H9 (cell line): ENCODE measurements around the gene ST6GALNAC3. TPM values are rescaled to one million over a fixed set of nuclear protein-coding genes. Genes with fewer than 3 reads are reported as not detected.

Experiments
- DNase-seq: peaks from one replicate; pipeline ENCODE4 v3.0.0-alpha.2; 2017
- H2AFZ ChIP-seq: one replicate; pipeline ENCODE4 v1.6.1; 2013; ENCODE audit warnings: mild to moderate bottlenecking, low read length, control low read depth, moderate library complexity
- H2AK5ac ChIP-seq: 2 replicates; pipeline ENCODE4 v1.6.1; 2013; ENCODE audit warnings: low read length, control low read depth, mixed read lengths; ENCODE audit not compliant: insufficient read length
- H2BK120ac ChIP-seq: one replicate; pipeline ENCODE4 v1.6.1; 2013; ENCODE audit warnings: low read depth, mild to moderate bottlenecking, low read length, control low read depth, inconsistent platforms; ENCODE audit not compliant: poor library complexity, severe bottlenecking
- H2BK12ac ChIP-seq: 2 replicates; pipeline ENCODE4 v1.6.1; 2013; ENCODE audit warnings: low read length, control low read depth, mixed read lengths, low read depth; ENCODE audit not compliant: insufficient read length
- H2BK15ac ChIP-seq: 2 replicates; pipeline ENCODE4 v1.6.1; 2013; ENCODE audit warnings: low read depth, low read length, control low read depth
- H2BK20ac ChIP-seq: one replicate; pipeline ENCODE4 v1.6.1; 2013; ENCODE audit warnings: low read depth, mild to moderate bottlenecking, low read length, control low read depth, inconsistent platforms; ENCODE audit not compliant: poor library complexity, severe bottlenecking
- H2BK5ac ChIP-seq: 2 replicates; pipeline ENCODE4 v1.6.1; 2013; ENCODE audit warnings: low read length, control low read depth, mixed read lengths; ENCODE audit not compliant: insufficient read length
- H3K14ac ChIP-seq: 2 replicates; pipeline ENCODE4 v1.6.1; 2013; ENCODE audit warnings: low read length, control low read depth; ENCODE audit not compliant: insufficient read depth
- H3K18ac ChIP-seq: 2 replicates; pipeline ENCODE4 v1.6.1; 2013; ENCODE audit warnings: low read depth, mild to moderate bottlenecking, mixed read lengths, low read length, control low read depth; ENCODE audit not compliant: insufficient read length
- H3K23ac ChIP-seq: 2 replicates; pipeline ENCODE4 v1.6.1; 2013; ENCODE audit warnings: low read length, control low read depth, mixed read lengths, low read depth; ENCODE audit not compliant: insufficient read length
- H3K23me2 ChIP-seq: 2 replicates; pipeline ENCODE4 v1.6.1; 2013; ENCODE audit warnings: low read depth, mild to moderate bottlenecking, mixed read lengths, low read length, control low read depth; ENCODE audit not compliant: insufficient read length, poor library complexity, severe bottlenecking
- H3K27ac ChIP-seq: 2 replicates; pipeline ENCODE4 v1.5.1; 2013; ENCODE audit warnings: low read length, control low read depth, mixed read lengths, low read depth; ENCODE audit not compliant: insufficient read length
- H3K27me3 ChIP-seq: 2 replicates; pipeline ENCODE4 v1.6.1; 2013; ENCODE audit warnings: low read length, control low read depth, inconsistent platforms; ENCODE audit not compliant: insufficient read depth
- H3K4ac ChIP-seq: 2 replicates; pipeline ENCODE4 v1.6.1; 2013; ENCODE audit warnings: low read depth, mild to moderate bottlenecking, control low read depth, inconsistent platforms, low read length, moderate library complexity
- H3K4me1 ChIP-seq: 2 replicates; pipeline ENCODE4 v1.6.1; 2013; ENCODE audit warnings: low read length, control low read depth, inconsistent platforms; ENCODE audit not compliant: insufficient read depth
- H3K4me2 ChIP-seq: 2 replicates; pipeline ENCODE4 v1.6.1; 2013; ENCODE audit warnings: low read length, control low read depth, mixed read lengths; ENCODE audit not compliant: insufficient read length, insufficient read depth
- H3K56ac ChIP-seq: 2 replicates; pipeline ENCODE4 v1.6.1; 2013; ENCODE audit warnings: low read depth, mild to moderate bottlenecking, mixed read lengths, low read length, control low read depth; ENCODE audit not compliant: insufficient read length
- H3K79me1 ChIP-seq: 2 replicates; pipeline ENCODE4 v1.6.1; 2013; ENCODE audit warnings: low read depth, mild to moderate bottlenecking, moderate library complexity, low read length, control low read depth, inconsistent platforms; ENCODE audit not compliant: insufficient read depth, poor library complexity, severe bottlenecking
- H3K79me2 ChIP-seq: 2 replicates; pipeline ENCODE4 v1.6.1; 2013; ENCODE audit warnings: low read length, control low read depth, inconsistent platforms; ENCODE audit not compliant: insufficient read depth
- H3K9ac ChIP-seq: 2 replicates; pipeline ENCODE4 v1.6.1; 2013; ENCODE audit warnings: low read length, control low read depth, mixed read lengths; ENCODE audit not compliant: insufficient read length; ENCODE audit errors: extremely low read depth
- H3K9me3 ChIP-seq: one replicate; pipeline ENCODE4 v1.6.1; 2013; ENCODE audit warnings: low read depth, low read length, inconsistent platforms; ENCODE audit not compliant: control insufficient read depth
- H3T11ph ChIP-seq: one replicate; pipeline ENCODE4 v1.6.1; 2013; ENCODE audit warnings: mild to moderate bottlenecking, low read length, control low read depth, inconsistent platforms
- H4K20me1 ChIP-seq: one replicate; pipeline ENCODE4 v1.6.1; 2013; ENCODE audit not compliant: control insufficient read depth, insufficient read length, insufficient read depth
- H4K5ac ChIP-seq: 2 replicates; pipeline ENCODE4 v1.6.1; 2013; ENCODE audit warnings: low read depth, mild to moderate bottlenecking, mixed read lengths, low read length, control low read depth; ENCODE audit not compliant: insufficient read length
- H4K8ac ChIP-seq: replicated peaks from 2 replicates; pipeline ENCODE4 v1.6.1; 2013; ENCODE audit warnings: low read length, control low read depth, mixed read lengths, low read depth; ENCODE audit not compliant: insufficient read length
- H4K91ac ChIP-seq: 2 replicates; pipeline ENCODE4 v1.6.1; 2013; ENCODE audit warnings: low read depth, mild to moderate bottlenecking, moderate library complexity, mixed read lengths, low read length, control low read depth; ENCODE audit not compliant: insufficient read length
- H3K27ac Mint-ChIP-seq, 3 experiments: 2 replicates in 2 of 3; 3 replicates in 1 of 3; pipeline ENCODE4 v1.8.0; 2020 to 2021; ENCODE audit warnings: mixed read lengths in 3 of 3, mild to moderate bottlenecking in 1 of 3, moderate library complexity in 1 of 3
- H3K27me3 Mint-ChIP-seq: 2 replicates; pipeline ENCODE4 v1.8.0; 2021; ENCODE audit warnings: low read depth, mild to moderate bottlenecking, moderate library complexity, mixed read lengths
- H3K36me3 Mint-ChIP-seq, 3 experiments: 2 replicates in 2 of 3; 3 replicates in 1 of 3; pipeline ENCODE4 v1.8.0; 2020 to 2021; ENCODE audit warnings: low read depth in 3 of 3, mixed read lengths in 3 of 3; ENCODE audit not compliant: insufficient read depth in 1 of 3
- H3K4me1 Mint-ChIP-seq, 2 experiments: 2 replicates each; pipeline ENCODE4 v1.8.0; 2020; ENCODE audit warnings: mixed read lengths in 2 of 2
- H3K4me3 Mint-ChIP-seq, 2 experiments: 2 replicates in 1 of 2; 3 replicates in 1 of 2; pipeline ENCODE4 v1.8.0; 2020 to 2021; ENCODE audit warnings: mild to moderate bottlenecking in 2 of 2, mixed read lengths in 2 of 2, moderate library complexity in 1 of 2
- H3K9me3 Mint-ChIP-seq, 2 experiments: 2 replicates in 1 of 2; 3 replicates in 1 of 2; pipeline ENCODE4 v1.8.0; 2020; ENCODE audit warnings: mild to moderate bottlenecking in 2 of 2, mixed read lengths in 2 of 2, moderate library complexity in 1 of 2
- CTCF ChIP-seq: fragments of 200-600 bp; sonication (generic); conservative IDR thresholded peaks from 3 replicates; pipeline ENCODE4 v1.8.0; 2021; ENCODE audit warnings: antibody characterized with exemption, mild to moderate bottlenecking
- WGBS: extraction: QIAGEN DNeasy Blood & Tissue Kit; methylation state at CpG from one replicate; pipeline ENCODE4 v1.1.7; 2013; ENCODE audit warnings: missing lambda C conversion rate, low lambda C conversion rate, mixed read lengths; ENCODE audit not compliant: insufficient read length; ENCODE audit errors: extremely low coverage; 5-methylcytosine and 5-hydroxymethylcytosine counted together
- total RNA-seq: library from RNA; stranded (reverse); gene quantifications from 2 replicates; pipeline ENCODE4 v1.2.1, GENCODE V29; 2021

Gene ST6GALNAC3
- total RNA-seq, 1 experiment from 2014 or later: 11.2 TPM

GRCh38 chr1:76571248-76571647 lies 496.7 kb downstream of the ST6GALNAC3 start:
- Histone ChIP-seq H3K18ac (no peak overlapping the region), H2BK120ac (no peak overlapping the region), H2AK5ac (no peak overlapping the region), H2AFZ (no peak overlapping the region), H3K4me2 (no peak overlapping the region), H3K23ac (no peak overlapping the region), H4K5ac (no peak overlapping the region), H3K9ac (no peak overlapping the region), H3K23me2 (no peaks in the 10 kb centered on the region), H2BK20ac (no peak overlapping the region), H3K4ac (no peak overlapping the region), H3K4me1 (no peaks in the 10 kb centered on the region), H3K56ac (no peak overlapping the region), H3T11ph (no peak overlapping the region), H4K8ac (no peak overlapping the region), H2BK5ac (no peak overlapping the region), H3K14ac (no peak overlapping the region), H2BK12ac (no peak overlapping the region), H3K79me2 (no peaks in the 10 kb centered on the region), H4K20me1 (no peaks in the 10 kb centered on the region), H3K27ac (no peak overlapping the region), H2BK15ac (no peak overlapping the region), H3K27me3 (no peaks in the 10 kb centered on the region), H4K91ac (no peak overlapping the region), H3K79me1 (no peaks in the 10 kb centered on the region), H3K9me3 (no peaks in the 10 kb centered on the region)
- WGBS: no CpG with 5 or more reads among the region's 2 CpGs
- TF ChIP-seq CTCF: no peak
- H3K9me3 Mint-ChIP-seq: no peaks in the 10 kb centered on the region
- no peak overlapping the region for H3K4me3 Mint-ChIP-seq
- no peaks in the 10 kb centered on the region; a peak in 1 of 7 replicates for H3K36me3 Mint-ChIP-seq
- no peaks in the 10 kb centered on the region for H3K27me3 Mint-ChIP-seq
- H3K4me1 Mint-ChIP-seq: peaks cover 0 to 3% of the 10 kb centered on the region in 2 experiments; a peak in 2 of 4 replicates
- DNase-seq: no peak
- H3K27ac Mint-ChIP-seq: no peak overlapping the region
